T-cell (primary cell): Measurements from ENCODE around the gene MOGAT1. TPM values are rescaled to one million over a fixed set of nuclear protein-coding genes. Genes with fewer than 3 reads are reported as not detected.
"Not testable (repeated sequence)": the region's sequence is repeated elsewhere in the genome, so short reads cannot be mapped to it uniquely, and the experiment has no call there.

Experiments used
- ATAC-seq, 4 experiments: fragments of 200-7000 bp in 3 of 4; fragments of 150-1000 bp in 1 of 4; cut with Tn5 transposase; replicated peaks in 1 of 4; 1 replicate in 3 of 4; 2 replicates in 1 of 4; pipeline ENCODE4 v1.10.0; 2021; ENCODE audit warnings: moderate library complexity in 3 of 4, mild to moderate bottlenecking in 2 of 4, moderate number of reproducible peaks in 1 of 4
- CTCF ChIA-PET, 2 donors: fragments of 300-600 bp; sonication (Branson Sonifier 250); formaldehyde crosslinking; loops; one replicate each; lab custom pipeline; 2022; ENCODE audit warnings: antibody characterized with exemption in 2 of 2; lab: Charles Lee
- POLR2A ChIA-PET, 2 donors: fragments of 300-600 bp; sonication (Branson Sonifier 250); formaldehyde crosslinking; loops; one replicate each; lab custom pipeline; 2022; ENCODE audit warnings: antibody characterized with exemption in 2 of 2; lab: Charles Lee
- DNase-seq, 35 experiments: peaks; one replicate each; pipeline versions ENCODE4 v3.0.0 to v3.0.0-alpha.2; 2013 to 2023
- H3K27ac ChIP-seq: one replicate; pipeline ENCODE4 v1.5.1; 2013; ENCODE audit warnings: low read length
- H3K27me3 ChIP-seq, 2 experiments: replicated peaks in 1 of 2; 1 replicate in 1 of 2; 2 replicates in 1 of 2; pipeline versions ENCODE4 v1.6.1 to v1.7.0; 2013; ENCODE audit warnings: low read length in 1 of 2, mixed read lengths in 1 of 2; ENCODE audit not compliant: control insufficient read depth in 2 of 2, insufficient read depth in 2 of 2; ENCODE audit errors: extremely low read depth in 1 of 2
- H3K36me3 ChIP-seq, 2 donors: 1 replicate in 1 of 2; 2 replicates in 1 of 2; pipeline versions ENCODE4 v1.6.1 to v1.7.0; 2013; ENCODE audit warnings: low read length in 1 of 2; ENCODE audit not compliant: control insufficient read depth in 2 of 2, insufficient read depth in 1 of 2; ENCODE audit errors: extremely low read depth in 1 of 2
- H3K4me1 ChIP-seq, 2 experiments: 1 replicate in 1 of 2; 2 replicates in 1 of 2; pipeline versions ENCODE4 v1.6.1 to v1.7.0; 2013; ENCODE audit warnings: low read length in 2 of 2, mixed read lengths in 1 of 2; ENCODE audit not compliant: insufficient read depth in 2 of 2, control insufficient read depth in 1 of 2; ENCODE audit errors: extremely low read depth in 1 of 2
- H3K4me3 ChIP-seq, 2 donors: 1 replicate in 1 of 2; 2 replicates in 1 of 2; pipeline versions ENCODE4 v1.5.1 to v1.7.0; 2013; ENCODE audit warnings: mild to moderate bottlenecking in 2 of 2, low read length in 1 of 2, moderate library complexity in 1 of 2; ENCODE audit not compliant: control insufficient read depth in 1 of 2; ENCODE audit errors: extremely low read depth in 1 of 2
- H3K9me3 ChIP-seq: 2 replicates; pipeline ENCODE4 v1.7.0; 2013
- H3K27ac Mint-ChIP-seq, 2 donors: one replicate each; pipeline ENCODE4 v1.8.0; 2020 to 2021; ENCODE audit warnings: mild to moderate bottlenecking in 2 of 2, mixed read lengths in 2 of 2
- H3K27me3 Mint-ChIP-seq, 2 donors: one replicate each; pipeline ENCODE4 v1.8.0; 2021 to 2022; ENCODE audit warnings: mixed read lengths in 2 of 2
- H3K36me3 Mint-ChIP-seq: one replicate; pipeline ENCODE4 v1.8.0; 2021; ENCODE audit warnings: mixed read lengths
- H3K4me1 Mint-ChIP-seq, 3 donors: one replicate each; pipeline ENCODE4 v1.8.0; 2020 to 2022; ENCODE audit warnings: mixed read lengths in 3 of 3, mild to moderate bottlenecking in 1 of 3
- H3K4me3 Mint-ChIP-seq, 3 donors: one replicate each; pipeline ENCODE4 v1.8.0; 2020 to 2022; ENCODE audit warnings: mild to moderate bottlenecking in 3 of 3, mixed read lengths in 3 of 3, moderate library complexity in 3 of 3
- H3K9me3 Mint-ChIP-seq, 3 donors: one replicate each; pipeline ENCODE4 v1.8.0; 2020 to 2022; ENCODE audit warnings: mixed read lengths in 3 of 3
- WGBS: methylation state at CpG from one replicate; pipeline ENCODE4 v1.1.5; 2013; ENCODE audit warnings: missing lambda C conversion rate; ENCODE audit not compliant: insufficient coverage; 5-methylcytosine and 5-hydroxymethylcytosine counted together
- total RNA-seq, 35 experiments: library from RNA in 6 of 35; stranded (reverse) in 6 of 35; fragments of 120-200 nt in 1 of 35; gene quantifications; one replicate each; pipeline versions ENCODE4 v1.2.1 to v1.2.4 and lab custom pipeline; 2013 to 2026

Gene MOGAT1
- total RNA-seq, 5 donors from 2014 or later (not counting 1 experiment from before 2014, with no cell fraction given), result not detected

DNA sequence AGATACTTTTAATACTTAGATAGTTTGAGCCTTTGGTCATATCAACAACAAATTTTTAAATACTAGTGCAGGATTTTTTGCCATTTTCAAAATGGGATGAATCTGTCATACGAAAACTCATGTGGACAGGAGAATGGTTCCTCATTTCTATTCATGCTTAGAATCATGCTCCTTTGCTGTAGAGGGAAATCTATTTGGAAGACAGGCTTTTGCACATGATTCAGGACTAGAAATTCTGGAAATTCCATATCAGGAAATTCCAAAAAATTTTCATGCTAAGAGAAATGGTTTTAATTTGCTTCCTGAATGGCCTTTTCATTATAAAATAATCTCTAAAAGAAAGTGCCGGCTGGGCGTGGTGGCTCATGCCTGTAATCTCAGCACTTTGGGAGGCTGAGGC, 39.3 kb downstream of the MOGAT1 start:
- no CpG with 5 or more reads among the region's 3 CpGs for WGBS
- Mint-ChIP-seq H3K27ac (no peak overlapping the region), H3K36me3 (no peaks in the 10 kb centered on the region), H3K4me3 (no peak overlapping the region), H3K27me3 (peaks cover 31 to 46% of the 10 kb centered on the region in 2 donors), H3K9me3 (no peaks in the 10 kb centered on the region), H3K4me1 (peaks cover 4 to 8% (median 6%) of the 10 kb centered on the region in 3 donors)
- peaks cover 0 to 24% of the 10 kb centered on the region in 2 experiments for H3K27me3 ChIP-seq
- no peak overlapping the region for H3K4me3 ChIP-seq
- peaks cover 0 to 4% of the 10 kb centered on the region in 2 experiments for H3K4me1 ChIP-seq
- H3K27ac ChIP-seq, result no peak overlapping the region
- CTCF ChIA-PET, result interaction anchor here in 1 of 2 donors (0.9 kb wide), 1 partner anchor 193 kb away, joined by 3 read pairs; no protein-coding TSS in a partner anchor
- POLR2A ChIA-PET, result no interaction called here
- ATAC-seq (no peak), DNase-seq (no peak)
- no peaks in the 10 kb centered on the region for H3K9me3 ChIP-seq
- H3K36me3 ChIP-seq, result no peaks in the 10 kb centered on the region

DNA sequence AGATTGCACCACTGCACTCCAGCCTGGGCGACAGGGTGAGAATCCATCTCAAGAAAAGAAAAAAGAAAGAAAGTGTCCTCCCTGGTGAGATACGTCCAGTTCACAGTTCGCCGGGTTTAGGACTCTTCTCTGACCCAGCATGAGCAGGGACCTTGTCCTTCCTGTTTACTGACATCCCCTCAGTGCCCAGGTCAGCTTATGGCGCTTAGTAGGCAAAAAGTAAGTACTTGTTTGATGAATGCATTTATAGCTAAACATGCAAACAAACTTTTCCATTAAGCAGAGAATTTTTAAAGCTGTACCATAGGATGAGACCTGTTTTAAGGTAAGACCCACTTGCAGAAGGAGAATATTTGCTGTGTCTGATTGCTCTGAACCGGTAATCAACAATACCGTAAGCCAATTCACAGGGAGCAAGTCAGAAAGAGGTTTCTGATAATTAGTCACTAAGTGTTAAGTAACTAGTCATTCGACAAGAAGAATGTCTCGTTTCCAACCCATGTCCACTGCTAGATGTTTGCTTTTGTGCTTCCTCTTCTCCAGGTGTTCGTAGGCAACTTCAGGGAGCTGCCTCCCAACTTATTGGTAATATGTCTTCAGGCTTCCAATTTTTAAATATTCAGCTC, 40.0 kb downstream of the MOGAT1 start:
- H3K27me3 Mint-ChIP-seq, result peaks cover 31 to 44% of the 10 kb centered on the region in 2 donors

GRCh38 chr2:222713002-222713401, 41.5 kb downstream of the MOGAT1 start:
- Histone ChIP-seq H3K9me3 (no peaks in the 10 kb centered on the region), H3K27me3 (peaks cover 0 to 18% of the 10 kb centered on the region in 2 experiments), H3K36me3 (no peaks in the 10 kb centered on the region), H3K4me1 (peaks cover 0 to 2% of the 10 kb centered on the region in 2 experiments), H3K27ac (no peak overlapping the region), H3K4me3 (no peak overlapping the region)
- ChIA-PET POLR2A (no interaction called here), CTCF (interaction anchor here in 1 of 2 donors (0.9 kb wide), 2 partner anchors 13 to 190 kb away, joined by 4 to 6 read pairs; no protein-coding TSS in a partner anchor)
- Mint-ChIP-seq H3K27ac (no peak overlapping the region), H3K27me3 (peaks cover 31 to 39% of the 10 kb centered on the region in 2 donors), H3K9me3 (no peaks in the 10 kb centered on the region), H3K4me1 (peaks cover 6 to 7% (median 7%) of the 10 kb centered on the region in 3 donors), H3K4me3 (no peak overlapping the region), H3K36me3 (no peaks in the 10 kb centered on the region)
- ATAC-seq, result no peak
- no peak for DNase-seq
- 100% methylated on average over 2 of the region's 3 CpGs for WGBS

More for the DNA sequence above, 40.0 kb downstream of the MOGAT1 start:
- Histone ChIP-seq H3K9me3 (no peaks in the 10 kb centered on the region), H3K27me3 (peaks cover 0 to 23% of the 10 kb centered on the region in 2 experiments), H3K27ac (no peak overlapping the region), H3K36me3 (no peaks in the 10 kb centered on the region), H3K4me1 (peaks cover 0 to 4% of the 10 kb centered on the region in 2 experiments), H3K4me3 (no peak overlapping the region)
- H3K4me1 Mint-ChIP-seq, result peaks cover 7 to 8% (median 8%) of the 10 kb centered on the region in 3 donors
- POLR2A ChIA-PET, result no interaction called here
- no peak overlapping the region for H3K27ac Mint-ChIP-seq
- no peak for ATAC-seq
- CTCF ChIA-PET, result interaction anchor here in 1 of 2 donors (0.6 kb wide), 1 partner anchor 240 kb away, joined by 3 read pairs; no protein-coding TSS in a partner anchor
- H3K4me3 Mint-ChIP-seq, result no peak overlapping the region
- no peaks in the 10 kb centered on the region for H3K9me3 Mint-ChIP-seq
- H3K36me3 Mint-ChIP-seq, result no peaks in the 10 kb centered on the region
- no peak for DNase-seq
- 83% methylated on average over 1 of the region's 10 CpGs for WGBS

- no peaks in the 10 kb centered on the region for H3K36me3 Mint-ChIP-seq
- Histone ChIP-seq H3K9me3 (no peaks in the 10 kb centered on the region), H3K36me3 (no peaks in the 10 kb centered on the region), H3K27me3 (peaks cover 0 to 7% of the 10 kb centered on the region in 2 experiments), H3K27ac (no peak overlapping the region), H3K4me3 (no peak overlapping the region), H3K4me1 (no peaks in the 10 kb centered on the region)
- no peak overlapping the region for H3K4me3 Mint-ChIP-seq
- H3K4me1 Mint-ChIP-seq, result peaks cover 2 to 7% (median 4%) of the 10 kb centered on the region in 3 donors
- H3K27ac Mint-ChIP-seq, result no peak overlapping the region
- 76% methylated on average over 4 of the region's 7 CpGs for WGBS
- CTCF ChIA-PET, result interaction anchor here (0.5 to 1.5 kb wide), 8 partner anchors 8 to 1260 kb away, joined by 3 to 6 read pairs (median 4); no protein-coding TSS in a partner anchor
- DNase-seq, result no peak
- peaks cover 21 to 32% of the 10 kb centered on the region in 2 donors for H3K27me3 Mint-ChIP-seq
- ATAC-seq, result no peak
- no peaks in the 10 kb centered on the region for H3K9me3 Mint-ChIP-seq
- POLR2A ChIA-PET, result interaction anchor here in 1 of 2 donors (0.5 to 0.6 kb wide), 2 partner anchors 16 to 112 kb away, joined by 3 read pairs; no protein-coding TSS in a partner anchor
These were observed 43.1 kb downstream of the MOGAT1 start for GRCh38 chr2:222714361-222715241.

DNA sequence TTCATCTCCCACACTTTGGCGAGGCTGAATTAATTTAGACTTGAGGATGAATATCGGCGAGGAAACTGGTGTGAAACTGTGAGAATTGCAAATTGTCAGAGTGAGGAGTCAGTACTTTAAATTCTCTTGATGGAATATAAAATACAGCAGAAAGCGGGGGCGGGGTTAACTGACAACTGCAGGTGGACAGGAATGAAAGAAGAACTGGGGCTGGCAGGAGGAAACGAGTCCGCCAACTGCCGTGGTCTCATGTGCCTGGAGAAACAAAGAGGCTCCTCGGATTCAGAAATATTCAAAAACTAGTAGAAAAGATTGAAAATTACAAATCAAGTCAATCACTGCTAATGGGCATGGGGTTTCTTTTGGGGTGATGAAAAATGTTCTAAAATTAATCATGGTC, 44.3 kb downstream of the MOGAT1 start:
- Mint-ChIP-seq H3K27ac (no peak overlapping the region), H3K27me3 (peaks cover 17 to 26% of the 10 kb centered on the region in 2 donors), H3K4me1 (peaks cover 2 to 7% (median 4%) of the 10 kb centered on the region in 3 donors), H3K4me3 (no peak overlapping the region), H3K36me3 (no peaks in the 10 kb centered on the region), H3K9me3 (no peaks in the 10 kb centered on the region)
- H3K27ac ChIP-seq, result no peak overlapping the region
- DNase-seq (peak in 1 of 35 experiments; percentile 9), ATAC-seq (no peak)
- no peak overlapping the region for H3K4me3 ChIP-seq
- H3K27me3 ChIP-seq, result peaks cover 0 to 7% of the 10 kb centered on the region in 2 experiments
- H3K36me3 ChIP-seq, result no peaks in the 10 kb centered on the region
- H3K9me3 ChIP-seq, result no peaks in the 10 kb centered on the region
- ChIA-PET POLR2A (no interaction called here), CTCF (interaction anchor here in 1 of 2 donors (1.4 to 1.5 kb wide), 2 partner anchors 10 to 187 kb away, joined by 4 read pairs; no protein-coding TSS in a partner anchor)
- 15% methylated on average over 7 of the region's 9 CpGs for WGBS
- no peaks in the 10 kb centered on the region for H3K4me1 ChIP-seq

GRCh38 chr2:222719787-222720186, 48.3 kb downstream of the MOGAT1 start:
- H3K27me3 ChIP-seq, H3K27me3 Mint-ChIP-seq, H3K36me3 ChIP-seq, H3K4me1 ChIP-seq, H3K4me3 ChIP-seq, H3K36me3 Mint-ChIP-seq, H3K27ac Mint-ChIP-seq, H3K27ac ChIP-seq, H3K4me3 Mint-ChIP-seq, H3K9me3 ChIP-seq, DNase-seq, H3K9me3 Mint-ChIP-seq, POLR2A ChIA-PET, ATAC-seq, H3K4me1 Mint-ChIP-seq: not testable (repeated sequence)
- CTCF ChIA-PET, result interaction anchor here in 1 of 2 donors (0.6 kb wide), 1 partner anchor 21 kb away, joined by 3 read pairs; no protein-coding TSS in a partner anchor
- WGBS, result no CpG with 5 or more reads among the region's 1 CpG
